Measurements from ENCODE around the gene GPD2. TPM values are rescaled to one million over a fixed set of nuclear protein-coding genes. Genes with fewer than 3 reads are reported as not detected.

Gene GPD2
- total RNA-seq, 2 donors from 2014 or later = 21.9 to 28.0 TPM

- ATAC-seq = no peak
- Mint-ChIP-seq H3K36me3 (no peaks in the 10 kb centered on the region), H3K9me3 (peaks cover 0 to 6% of the 10 kb centered on the region in 2 donors), H3K27ac (no peak overlapping the region)
- DNase-seq (ENCODE audit: low spot score in 2 of 2) = no peak
Measured at GRCh38 chr2:156625360-156626170, 189.4 kb downstream of the GPD2 start.

- no peak for ATAC-seq
Measured at GRCh38 chr2:156626931-156627330, 190.8 kb downstream of the GPD2 start.

GRCh38 chr2:156630579-156631337 lies 194.6 kb downstream of the GPD2 start:
- no peak overlapping the region for H3K27ac Mint-ChIP-seq
- no peaks in the 10 kb centered on the region for H3K36me3 Mint-ChIP-seq
- H3K9me3 Mint-ChIP-seq = no peaks in the 10 kb centered on the region
- ATAC-seq (no peak), DNase-seq (ENCODE audit: low spot score in 2 of 2) (no peak)

More at GRCh38 chr2:156626931-156627330, 190.8 kb downstream of the GPD2 start:
- Mint-ChIP-seq H3K27ac (no peak overlapping the region), H3K36me3 (no peaks in the 10 kb centered on the region), H3K9me3 (peaks cover 0 to 6% of the 10 kb centered on the region in 2 donors)
- DNase-seq (ENCODE audit: low spot score in 2 of 2) = no peak

- Mint-ChIP-seq H3K27ac (no peak overlapping the region), H3K9me3 (peaks cover 0 to 4% of the 10 kb centered on the region in 2 donors), H3K36me3 (peaks cover 0 to 4% of the 10 kb centered on the region in 2 donors)
- DNase-seq (ENCODE audit: low spot score in 2 of 2) (no peak), ATAC-seq (no peak)
Measured at GRCh38 chr2:156635646-156636045, 199.5 kb downstream of the GPD2 start.

Other genes with a start within 250 kb of the GPD2 start
- 100 to 1,000 TPM in 1 of 2 donors, 1 to 10 TPM in 1; 9.7 to 134 TPM for gene NR4A2, start 103.7 kb upstream of the GPD2 start, total RNA-seq